DMS 273 (cell line): Measurements from ENCODE around the gene LAT.
A peak's percentile ranks its signal among the peaks of the same experiment; 100 is the strongest.
"Not testable (repeated sequence)": the region's sequence is repeated elsewhere in the genome, so short reads cannot be mapped to it uniquely, and the experiment has no call there.

Experiments
- DNase-seq: peaks from one replicate; lab custom pipeline; 2025; ENCODE audit not compliant: unreplicated experiment; lab: John Stamatoyannopoulos, UW

LAT gene, protein sequence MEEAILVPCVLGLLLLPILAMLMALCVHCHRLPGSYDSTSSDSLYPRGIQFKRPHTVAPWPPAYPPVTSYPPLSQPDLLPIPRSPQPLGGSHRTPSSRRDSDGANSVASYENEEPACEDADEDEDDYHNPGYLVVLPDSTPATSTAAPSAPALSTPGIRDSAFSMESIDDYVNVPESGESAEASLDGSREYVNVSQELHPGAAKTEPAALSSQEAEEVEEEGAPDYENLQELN

DNA sequence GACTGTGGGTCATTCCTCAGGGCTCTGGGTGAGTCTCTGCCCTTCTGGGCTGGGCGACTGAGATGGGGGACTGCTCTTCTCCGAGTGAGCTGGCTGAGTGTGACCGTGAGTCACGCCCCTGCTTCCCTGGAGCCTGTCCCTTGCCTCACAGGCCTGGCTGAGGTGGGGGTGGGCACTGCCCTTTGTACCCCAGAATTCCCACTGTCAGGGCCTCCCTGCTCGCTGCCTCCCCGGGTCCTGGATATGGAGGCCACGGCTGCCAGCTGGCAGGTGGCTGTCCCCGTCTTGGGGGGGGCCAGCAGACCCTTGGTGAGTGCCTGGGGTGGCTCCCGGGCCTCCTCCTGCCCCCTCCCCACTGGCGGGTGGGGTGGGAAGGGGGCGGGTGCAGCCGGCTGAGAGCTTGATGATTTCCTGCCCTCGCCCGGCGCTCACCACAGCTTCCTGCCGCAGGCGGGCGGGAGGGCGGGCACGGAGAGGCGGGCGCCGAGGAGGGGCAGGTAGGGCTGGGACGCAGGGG, at the start of gene LAT:
LAT (plus strand) TSS at position 434 of the 517 bp plus-strand sequence. CDS start 366 bp downstream, outside the sequence.
- no peak for DNase-seq

DNA sequence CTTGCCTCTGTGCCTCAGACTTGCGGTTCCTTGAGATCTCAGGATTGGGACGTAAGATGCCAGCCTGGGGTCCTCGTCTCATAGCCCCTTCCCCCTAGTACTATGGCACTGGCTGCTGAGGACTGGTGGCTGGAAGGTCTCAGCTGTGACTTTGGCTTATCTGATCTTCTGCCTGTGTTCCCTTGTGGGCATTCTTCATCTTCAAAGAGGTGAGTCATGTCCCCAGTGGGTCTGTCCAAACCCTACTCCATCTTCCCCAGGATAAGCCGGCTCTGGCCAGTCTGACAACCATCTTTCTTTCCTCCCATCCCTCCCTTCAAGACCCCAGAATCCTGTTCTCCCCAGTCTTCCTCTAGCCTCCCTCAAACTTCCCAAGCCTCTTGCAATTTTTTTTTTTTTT, 49.5 kb upstream of the LAT start:
- DNase-seq: no peak

DNA sequence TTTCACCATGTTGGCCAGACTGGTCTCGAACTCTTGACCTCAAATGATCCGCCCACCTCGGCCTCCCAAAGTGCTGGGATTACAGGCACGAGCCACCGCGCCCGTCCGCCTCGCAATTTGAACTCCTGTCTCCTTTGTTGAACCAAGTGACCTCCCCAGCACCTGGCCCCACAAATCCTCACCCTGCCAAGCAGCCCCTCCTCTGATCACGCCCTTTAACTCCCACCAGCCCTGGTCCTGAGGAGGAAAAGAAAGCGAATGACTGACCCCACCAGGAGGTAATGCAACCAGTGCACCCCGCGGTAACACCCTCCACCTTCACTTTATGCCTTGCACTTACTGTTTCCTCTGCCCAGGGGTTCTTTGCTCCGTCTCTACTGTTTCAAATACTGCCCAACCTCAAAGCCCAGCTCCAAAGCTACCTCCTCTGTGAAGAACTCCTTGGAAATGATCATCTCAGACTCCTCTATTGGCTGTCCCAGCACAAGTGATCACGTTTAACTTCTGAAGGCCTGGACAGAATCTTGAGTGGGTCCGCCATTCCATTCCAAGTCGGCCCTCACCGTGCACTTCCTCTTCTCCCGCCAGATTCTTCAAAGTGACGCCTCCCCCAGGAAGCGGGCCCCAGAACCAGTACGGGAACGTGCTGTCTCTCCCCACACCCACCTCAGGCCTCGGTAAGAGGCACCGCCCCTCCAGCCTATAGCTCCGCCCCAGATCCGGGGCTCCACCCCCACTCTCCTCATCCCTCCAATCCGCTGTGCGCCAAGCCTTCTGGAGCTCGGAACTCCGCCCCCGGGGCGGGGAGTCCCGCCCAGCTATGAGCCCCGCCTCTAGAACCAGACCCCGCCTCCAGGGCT, 48.7 kb upstream of the LAT start:
- DNase-seq: peak; percentile 70

DNA sequence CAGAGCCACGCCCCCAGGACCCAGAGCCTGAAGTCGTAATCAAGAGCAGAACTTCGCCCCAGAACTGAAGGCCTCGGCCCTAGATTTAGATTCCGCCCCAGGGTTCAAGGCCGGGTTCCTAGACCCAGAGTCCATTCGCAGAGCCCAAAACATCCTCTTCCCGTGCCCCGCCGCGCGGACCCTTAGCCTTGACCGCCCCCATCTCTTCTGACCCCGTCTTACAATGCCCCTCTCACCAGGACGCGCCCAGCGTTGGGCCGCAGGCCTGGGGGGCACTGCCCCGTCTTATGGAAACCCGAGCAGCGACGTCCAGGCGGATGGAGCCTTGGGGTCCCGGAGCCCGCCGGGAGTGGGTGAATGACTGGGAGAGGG, 48.1 kb upstream of the LAT start:
- DNase-seq: no peak

DNA sequence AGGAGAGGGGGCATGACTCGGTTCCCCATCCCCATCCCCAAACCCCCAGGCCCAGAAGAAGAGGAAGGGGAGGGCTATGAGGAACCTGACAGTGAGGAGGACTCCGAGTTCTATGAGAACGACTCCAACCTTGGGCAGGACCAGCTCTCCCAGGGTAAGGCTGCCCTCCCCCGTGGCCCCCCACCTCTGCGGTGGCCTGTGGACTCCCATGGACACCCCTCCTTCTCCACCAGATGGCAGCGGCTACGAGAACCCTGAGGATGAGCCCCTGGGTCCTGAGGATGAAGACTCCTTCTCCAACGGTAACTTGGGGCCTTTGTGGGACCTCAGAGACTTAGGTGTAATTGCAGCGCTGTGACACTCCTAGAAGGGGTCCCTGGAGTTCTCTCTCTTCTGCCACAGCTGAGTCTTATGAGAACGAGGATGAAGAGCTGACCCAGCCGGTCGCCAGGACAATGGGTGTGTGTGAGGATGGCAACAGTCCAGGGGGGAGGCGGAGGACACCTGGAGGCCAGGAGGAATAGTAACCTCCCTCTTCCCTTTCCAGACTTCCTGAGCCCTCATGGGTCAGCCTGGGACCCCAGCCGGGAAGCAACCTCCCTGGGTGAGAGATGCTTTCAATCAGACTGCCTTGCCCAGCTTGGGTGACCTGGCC, 47.5 kb upstream of the LAT start:
- DNase-seq: no peak

DNA sequence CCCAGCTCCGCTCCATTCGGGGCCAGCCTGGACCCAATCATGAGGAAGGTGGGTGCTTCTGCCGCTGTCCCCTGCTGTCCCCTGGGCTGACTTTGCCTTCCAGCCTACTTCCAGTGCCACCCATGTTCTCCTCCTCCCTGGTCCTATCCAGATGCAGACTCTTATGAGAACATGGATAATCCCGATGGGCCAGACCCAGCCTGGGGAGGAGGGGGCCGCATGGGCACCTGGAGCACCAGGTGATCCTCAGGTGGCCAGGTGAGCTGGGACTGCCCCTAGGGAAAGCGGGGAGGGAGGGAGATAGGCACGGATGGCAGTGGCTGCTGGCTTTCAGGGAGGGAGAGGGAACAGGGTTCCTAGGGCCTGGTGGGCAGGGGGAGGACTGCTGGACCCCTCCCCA, 46.1 kb upstream of the LAT start:
- DNase-seq: no peak

DNA sequence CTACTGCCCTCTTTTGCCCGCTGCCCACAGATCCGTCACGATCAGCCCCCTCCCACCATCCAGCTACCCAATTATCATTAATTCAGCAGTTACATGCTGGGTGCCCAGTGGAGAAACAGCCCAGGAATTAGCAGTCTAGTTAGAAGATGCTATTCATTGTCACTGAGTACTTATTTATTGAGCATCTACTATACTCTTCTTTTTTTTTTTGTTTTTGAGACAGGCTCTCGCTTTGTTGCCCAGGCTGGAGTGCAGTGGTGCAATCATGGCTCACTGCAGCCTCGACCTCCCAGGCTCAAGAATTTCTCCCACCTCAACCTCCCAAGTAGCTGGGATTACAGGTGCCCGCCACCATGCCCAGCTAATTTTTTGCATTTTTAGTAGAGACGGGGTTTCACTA, 45.0 kb upstream of the LAT start:
- not testable (repeated sequence) for DNase-seq

DNA sequence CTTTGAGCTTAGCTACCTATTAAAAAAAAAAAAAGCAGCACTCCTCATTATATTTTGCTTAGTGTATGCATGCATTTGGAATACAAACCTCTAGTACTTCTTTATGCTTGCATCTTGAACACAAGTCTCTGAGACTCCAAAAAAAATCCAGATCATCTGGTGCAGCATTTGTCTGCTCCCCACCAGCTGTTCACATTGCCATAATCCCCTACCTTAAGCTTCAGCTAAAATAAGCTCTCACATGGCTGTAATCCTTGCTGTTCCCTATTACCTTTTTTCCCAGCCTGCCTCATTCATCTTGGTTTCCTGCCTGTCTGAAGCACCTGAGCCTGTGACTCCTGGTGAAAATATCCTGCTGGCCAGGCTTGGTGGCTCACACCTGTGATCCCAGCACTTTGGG, 41.6 kb upstream of the LAT start:
- peak; percentile 40 for DNase-seq

DNA sequence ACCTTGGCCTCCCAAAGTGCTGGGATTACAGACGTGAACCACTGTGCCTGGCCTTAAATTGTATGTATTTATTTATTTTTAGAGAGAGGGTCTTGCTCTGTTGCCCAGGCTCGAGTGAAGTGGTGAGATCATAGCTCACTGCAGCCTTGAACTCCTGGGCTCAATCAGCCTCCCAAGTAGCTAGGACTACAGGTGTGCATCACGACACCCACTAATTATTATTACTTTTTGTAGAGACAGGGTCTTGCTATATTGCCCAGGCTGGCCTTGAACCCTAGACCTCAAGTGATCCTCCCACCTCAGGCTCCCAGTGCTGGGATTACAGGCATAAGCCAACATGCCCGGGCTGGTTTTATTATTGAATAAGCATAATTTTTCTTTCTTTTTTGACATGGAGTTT, 38.2 kb upstream of the LAT start:
- DNase-seq: no peak

DNA sequence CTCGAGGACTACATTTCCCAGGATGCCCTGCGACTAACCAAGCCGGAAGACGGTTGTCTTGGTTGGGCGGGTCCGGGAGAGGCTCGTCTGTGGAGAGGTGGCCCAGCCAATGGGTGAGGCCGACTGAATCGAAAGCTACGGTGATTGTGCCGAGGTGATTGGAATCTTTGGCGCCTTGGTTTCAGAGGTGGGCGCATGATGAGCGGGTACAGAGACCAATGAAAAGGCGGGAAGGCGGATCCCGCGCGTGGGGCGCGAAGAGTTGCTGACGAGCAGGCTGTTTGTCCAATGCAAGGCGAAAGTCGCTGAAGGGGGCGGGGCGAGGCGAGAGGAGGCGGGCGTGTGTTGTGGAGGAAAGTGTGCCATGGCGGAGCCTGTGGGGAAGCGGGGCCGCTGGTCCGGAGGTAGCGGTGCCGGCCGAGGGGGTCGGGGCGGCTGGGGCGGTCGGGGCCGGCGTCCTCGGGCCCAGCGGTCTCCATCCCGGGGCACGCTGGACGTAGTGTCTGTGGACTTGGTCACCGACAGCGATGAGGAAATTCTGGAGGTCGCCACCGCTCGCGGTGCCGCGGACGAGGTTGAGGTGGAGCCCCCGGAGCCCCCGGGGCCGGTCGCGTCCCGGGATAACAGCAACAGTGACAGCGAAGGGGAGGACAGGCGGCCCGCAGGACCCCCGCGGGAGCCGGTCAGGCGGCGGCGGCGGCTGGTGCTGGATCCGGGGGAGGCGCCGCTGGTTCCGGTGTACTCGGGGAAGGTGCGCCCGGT, 34.0 kb upstream of the LAT start, which contains the start of gene NFATC2IP:
NFATC2IP (plus strand) TSS at position 290 of the 762 bp plus-strand sequence; CDS start at position 365, 75 bp downstream.
- DNase-seq: peak; percentile 100

DNA sequence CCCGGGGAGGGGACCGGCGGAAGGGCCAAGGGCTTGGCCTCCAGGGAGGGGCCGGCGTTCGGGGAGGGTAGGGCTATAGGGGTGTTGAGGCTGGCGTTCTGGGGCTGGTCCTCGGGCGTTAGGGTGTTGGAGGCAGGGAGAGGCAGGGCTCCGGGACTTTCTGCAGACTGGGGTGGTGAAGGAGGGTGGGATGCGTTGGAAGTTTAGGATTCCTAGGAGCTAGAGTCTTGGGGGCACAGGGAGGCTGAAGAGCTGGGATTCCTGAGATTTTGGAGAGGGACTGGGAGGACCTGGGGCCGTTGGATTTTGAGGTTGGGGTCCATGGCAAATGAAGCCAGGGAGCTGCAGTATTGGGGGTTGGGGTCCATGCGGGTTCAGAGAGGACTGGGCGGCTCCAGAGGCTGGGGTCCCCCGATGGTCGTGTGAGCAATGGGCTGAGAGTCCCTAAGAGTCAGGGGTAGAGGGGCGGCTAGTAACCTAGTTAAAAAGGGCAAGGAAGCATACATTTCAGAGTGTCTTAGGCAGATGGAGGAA, 33.4 kb upstream of the LAT start:
- DNase-seq: no peak

DNA sequence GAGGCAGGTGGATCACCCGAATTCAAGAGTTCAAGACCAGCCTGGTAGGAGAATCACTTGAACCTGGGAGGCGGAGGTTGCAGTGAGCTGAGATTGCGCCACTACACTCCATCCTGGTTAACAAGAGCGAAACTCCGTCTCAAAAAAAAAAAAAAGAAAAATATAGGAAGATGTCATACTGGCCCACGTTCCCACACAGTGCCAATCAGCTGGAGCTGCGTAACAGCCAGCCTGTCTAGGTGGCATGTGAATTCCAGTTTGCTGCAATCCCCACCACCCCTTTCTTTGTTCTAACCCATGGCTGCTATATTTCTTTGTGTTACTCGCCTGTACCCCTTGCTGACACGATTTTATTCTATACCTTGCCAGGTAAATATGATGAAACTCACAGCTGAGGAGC, 26.6 kb upstream of the LAT start:
- no peak for DNase-seq

DNA sequence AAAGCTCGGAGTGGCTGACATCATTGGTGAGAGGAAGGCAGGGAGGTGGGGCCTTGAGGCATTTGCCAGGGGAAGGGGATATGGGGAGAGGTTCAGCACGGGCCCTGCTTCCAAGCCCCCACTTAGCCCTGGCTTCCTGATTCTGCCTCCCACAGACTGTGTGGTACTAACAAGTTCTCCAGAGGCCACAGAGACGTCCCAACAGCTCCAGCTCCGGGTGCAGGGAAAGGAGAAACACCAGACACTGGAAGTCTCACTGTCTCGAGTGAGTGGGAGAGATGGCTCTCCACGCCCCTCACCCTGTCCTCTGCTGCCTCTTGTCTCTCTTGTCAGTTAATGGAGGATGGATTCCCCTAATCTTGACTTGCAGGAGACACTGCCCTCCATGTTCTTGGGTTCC, 26.0 kb upstream of the LAT start:
- no peak for DNase-seq

DNA sequence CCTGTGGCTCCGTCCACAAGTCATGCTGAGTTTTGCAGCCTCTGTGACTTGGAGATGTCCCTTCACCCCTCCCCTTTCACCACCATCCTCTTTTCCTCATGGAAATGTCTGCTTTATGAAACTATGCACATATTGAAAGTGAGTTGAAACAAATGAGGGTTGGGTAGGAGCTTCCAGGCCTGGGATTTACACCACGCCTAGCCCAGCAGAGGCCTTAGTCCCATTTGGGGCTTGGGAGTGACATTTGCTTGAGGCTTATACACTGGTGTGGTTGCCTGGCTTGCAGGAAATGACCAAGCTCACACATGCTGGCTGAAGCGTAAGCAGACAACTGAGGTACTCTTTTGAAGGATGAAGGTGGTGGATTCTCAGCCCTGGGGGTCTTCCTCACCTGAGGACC, 20.8 kb upstream of the LAT start:
- no peak for DNase-seq

DNA sequence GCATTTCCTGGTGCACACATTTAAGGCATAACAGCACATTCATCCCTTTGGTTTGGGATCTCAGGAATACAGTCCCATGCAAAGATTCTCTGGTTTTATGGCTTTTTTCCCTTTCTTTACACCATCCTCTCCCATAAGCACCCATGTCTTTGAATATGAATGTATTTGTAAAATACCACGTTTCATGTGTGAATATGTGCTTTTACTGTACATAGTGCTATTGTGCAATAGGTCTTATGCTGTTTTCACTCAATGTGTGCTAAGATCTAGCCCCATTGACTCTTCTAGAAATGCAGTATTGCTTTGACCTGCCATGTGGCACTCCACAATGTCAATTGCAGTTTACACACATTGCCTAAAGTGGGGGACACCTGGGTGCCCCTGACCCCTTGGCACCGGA, 20.4 kb upstream of the LAT start:
- no peak for DNase-seq

DNA sequence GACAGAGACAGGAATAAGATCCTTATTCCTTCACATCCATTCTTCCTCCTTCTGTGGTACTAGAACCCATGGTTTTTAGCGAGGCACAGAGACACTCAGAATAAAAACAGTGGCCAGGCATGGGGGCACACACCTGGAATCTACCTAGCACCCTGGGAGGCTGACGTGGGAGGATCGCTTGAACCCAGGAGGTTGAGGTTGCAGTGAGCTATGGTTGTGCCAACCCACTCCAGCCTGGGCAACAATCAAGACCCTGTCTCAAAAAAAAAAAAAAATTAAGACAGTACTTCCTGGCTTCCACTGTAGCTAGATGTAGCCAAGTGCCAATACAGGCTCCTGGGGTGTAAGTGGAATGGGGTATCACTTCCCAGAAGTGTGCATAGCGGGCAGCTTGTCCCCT, 17.7 kb upstream of the LAT start:
- DNase-seq: no peak

DNA sequence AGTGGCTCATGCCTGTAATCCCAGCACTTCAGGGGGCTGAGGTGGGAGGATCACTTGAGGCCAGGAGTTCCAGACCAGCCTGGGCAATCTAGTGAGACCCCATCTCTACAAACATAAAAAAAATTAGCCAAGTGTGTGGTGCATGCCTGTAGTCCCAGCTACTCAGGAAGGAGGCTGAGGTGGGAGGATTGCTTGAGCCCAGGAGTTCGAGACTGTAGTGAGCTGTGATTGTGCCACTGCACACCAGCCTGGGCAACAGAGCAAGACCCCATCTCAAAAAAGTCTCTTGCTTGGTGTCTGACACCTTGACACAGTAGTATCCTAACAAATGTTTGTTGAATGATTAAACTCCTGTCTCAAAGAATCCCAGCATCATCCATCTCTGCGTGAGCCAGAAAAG, 15.2 kb upstream of the LAT start:
- not testable (repeated sequence) for DNase-seq

DNA sequence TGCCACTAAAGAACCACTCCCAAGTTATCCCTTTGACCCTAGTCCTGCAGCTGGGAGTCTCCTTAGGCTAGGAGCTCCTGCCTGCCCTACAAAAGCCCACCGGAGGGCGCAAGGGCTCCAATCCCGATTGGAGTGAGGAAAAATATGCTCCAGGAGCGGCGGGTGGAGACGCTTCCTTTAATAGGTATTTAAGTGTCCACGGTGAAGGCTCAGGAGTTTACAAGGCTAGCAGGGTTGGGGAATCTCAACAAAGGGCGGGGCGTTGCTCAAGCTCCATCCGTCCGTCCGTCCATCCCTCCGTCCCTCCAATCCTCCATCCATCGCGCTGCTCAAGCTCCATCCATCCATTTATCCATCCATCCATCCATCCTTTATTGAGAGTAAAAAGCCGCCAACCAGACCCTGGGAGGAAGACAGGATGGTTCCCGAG, 10.8 kb upstream of the LAT start:
- DNase-seq: peak; percentile 92

DNA sequence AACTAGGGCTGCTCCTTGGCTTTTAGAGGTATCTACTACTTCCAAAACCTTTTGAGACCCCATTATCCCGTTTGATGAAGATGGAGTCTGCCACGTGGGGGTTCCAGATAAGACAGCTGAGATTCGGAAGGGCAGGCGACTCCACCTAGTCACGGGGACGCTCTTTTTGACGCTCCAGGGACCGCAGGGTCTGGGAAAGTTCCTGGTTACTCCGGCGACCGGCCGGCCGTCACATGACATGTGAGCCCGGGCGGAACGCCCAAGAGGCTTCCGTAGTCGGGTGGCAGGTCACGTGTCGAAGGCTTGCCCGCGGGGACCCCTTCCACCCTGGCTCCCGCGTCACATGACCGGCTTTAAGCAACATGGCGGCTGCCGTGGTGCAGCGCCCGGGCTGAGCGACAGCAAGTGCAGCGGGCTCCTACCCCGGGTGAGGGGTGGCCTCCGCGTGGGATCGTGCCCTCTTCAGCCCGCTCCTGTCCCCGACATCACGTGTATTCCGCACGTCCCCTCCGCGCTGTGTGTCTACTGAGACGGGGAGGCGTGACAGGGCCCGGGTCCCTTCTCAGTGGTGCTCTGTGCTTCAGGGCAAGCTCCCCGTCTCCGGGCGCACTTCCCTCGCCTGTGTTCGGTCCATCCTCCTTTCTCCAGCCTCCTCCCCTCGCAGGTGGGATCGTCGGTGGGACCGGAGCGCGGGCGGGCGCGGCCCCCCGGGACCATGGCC, 10.3 kb upstream of the LAT start, which contains the start of gene SPNS1:
SPNS1 (plus strand) TSS at position 342 of the 721 bp plus-strand sequence; CDS start at position 716, 374 bp downstream.
- peak; percentile 99 for DNase-seq

DNA sequence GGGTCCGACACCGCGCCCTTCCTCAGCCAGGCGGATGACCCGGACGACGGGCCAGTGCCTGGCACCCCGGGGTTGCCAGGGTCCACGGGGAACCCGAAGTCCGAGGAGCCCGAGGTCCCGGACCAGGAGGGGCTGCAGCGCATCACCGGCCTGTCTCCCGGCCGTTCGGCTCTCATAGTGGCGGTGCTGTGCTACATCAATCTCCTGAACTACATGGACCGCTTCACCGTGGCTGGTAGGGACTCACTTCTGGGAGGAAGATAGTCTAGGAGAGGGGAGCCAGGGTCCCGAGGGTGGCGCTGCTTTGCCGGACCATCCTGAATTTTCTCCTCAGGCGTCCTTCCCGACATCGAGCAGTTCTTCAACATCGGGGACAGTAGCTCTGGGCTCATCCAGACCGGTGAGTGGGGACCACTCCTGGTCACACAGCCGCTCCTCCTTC, 9.7 kb upstream of the LAT start:
- peak; percentile 40 for DNase-seq
